VCaP (cell line): ENCODE results near the gene SNX33.
A peak's percentile ranks its signal among the peaks of the same experiment; 100 is the strongest.

Source experiments
- H3K27ac ChIP-seq: fragments of 450-650 bp; 2 replicates; pipeline ENCODE4 v1.5.1; 2017
- TF ChIP-seq, protein P1 (sequence below): fragments of 450-650 bp; conservative IDR thresholded peaks from 2 replicates; pipeline ENCODE4 v1.5.1; 2017; ENCODE audit warnings: mild to moderate bottlenecking, moderate library complexity

The SNX33 gene

GRCh38 chr15:75651810-75652543, 4.3 kb downstream of the SNX33 start:
- TF ChIP-seq, protein P1, sequence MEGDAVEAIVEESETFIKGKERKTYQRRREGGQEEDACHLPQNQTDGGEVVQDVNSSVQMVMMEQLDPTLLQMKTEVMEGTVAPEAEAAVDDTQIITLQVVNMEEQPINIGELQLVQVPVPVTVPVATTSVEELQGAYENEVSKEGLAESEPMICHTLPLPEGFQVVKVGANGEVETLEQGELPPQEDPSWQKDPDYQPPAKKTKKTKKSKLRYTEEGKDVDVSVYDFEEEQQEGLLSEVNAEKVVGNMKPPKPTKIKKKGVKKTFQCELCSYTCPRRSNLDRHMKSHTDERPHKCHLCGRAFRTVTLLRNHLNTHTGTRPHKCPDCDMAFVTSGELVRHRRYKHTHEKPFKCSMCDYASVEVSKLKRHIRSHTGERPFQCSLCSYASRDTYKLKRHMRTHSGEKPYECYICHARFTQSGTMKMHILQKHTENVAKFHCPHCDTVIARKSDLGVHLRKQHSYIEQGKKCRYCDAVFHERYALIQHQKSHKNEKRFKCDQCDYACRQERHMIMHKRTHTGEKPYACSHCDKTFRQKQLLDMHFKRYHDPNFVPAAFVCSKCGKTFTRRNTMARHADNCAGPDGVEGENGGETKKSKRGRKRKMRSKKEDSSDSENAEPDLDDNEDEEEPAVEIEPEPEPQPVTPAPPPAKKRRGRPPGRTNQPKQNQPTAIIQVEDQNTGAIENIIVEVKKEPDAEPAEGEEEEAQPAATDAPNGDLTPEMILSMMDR = no peak
- peak overlapping the region; percentile 9; the same call in 1 of the 2 replicates for H3K27ac ChIP-seq

GRCh38 chr15:75653347-75653913, 5.7 kb downstream of the SNX33 start:
- H3K27ac ChIP-seq = no peak overlapping the region
- TF ChIP-seq, protein P1 = no peak

- TF ChIP-seq, protein P1 = no peak
- no peak overlapping the region for H3K27ac ChIP-seq
Measured at GRCh38 chr15:75654201-75654907, 6.6 kb downstream of the SNX33 start.

DNA sequence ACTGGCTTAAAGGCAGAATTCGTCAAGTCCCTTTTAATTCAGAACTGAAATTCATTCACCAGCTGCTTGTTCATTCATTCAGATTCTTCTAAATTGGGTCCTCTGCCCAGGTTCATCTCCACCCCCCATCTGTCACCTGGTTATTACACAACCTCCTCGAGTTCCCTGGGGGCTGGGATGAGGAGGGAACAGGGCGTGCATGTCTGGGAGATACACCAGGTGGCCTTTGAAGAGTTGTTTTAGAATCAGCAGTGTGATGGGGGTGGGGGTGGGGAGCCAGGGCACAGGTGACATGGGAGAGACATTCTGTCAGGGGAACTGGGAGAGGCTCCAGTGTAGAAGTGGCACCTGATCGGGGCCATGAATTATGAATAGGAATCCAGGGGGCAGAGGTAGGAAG, 8.2 kb downstream of the SNX33 start:
- TF ChIP-seq, protein P1 = no peak
- no peak overlapping the region for H3K27ac ChIP-seq

DNA sequence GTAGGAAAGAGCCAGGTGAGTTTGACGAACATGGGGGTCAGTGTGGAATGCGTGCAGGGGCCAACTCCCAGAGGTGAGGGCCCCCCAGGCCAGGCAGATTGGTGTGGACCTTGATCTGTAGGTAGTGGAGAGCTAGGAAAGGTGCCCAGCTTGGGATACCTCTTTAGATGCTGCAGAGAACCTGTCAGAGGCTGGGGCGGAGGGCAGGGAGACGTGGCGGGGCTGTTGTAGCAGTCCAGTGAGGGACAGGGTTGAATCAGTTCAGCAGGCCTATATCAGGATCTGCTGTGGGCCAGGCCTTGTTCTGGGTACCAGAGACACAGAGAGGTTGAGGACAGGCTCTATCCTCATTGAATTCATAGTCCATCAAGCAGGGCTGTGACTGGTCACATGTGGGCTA, 8.6 kb downstream of the SNX33 start:
- TF ChIP-seq, protein P1 = no peak
- H3K27ac ChIP-seq = no peak overlapping the region

DNA sequence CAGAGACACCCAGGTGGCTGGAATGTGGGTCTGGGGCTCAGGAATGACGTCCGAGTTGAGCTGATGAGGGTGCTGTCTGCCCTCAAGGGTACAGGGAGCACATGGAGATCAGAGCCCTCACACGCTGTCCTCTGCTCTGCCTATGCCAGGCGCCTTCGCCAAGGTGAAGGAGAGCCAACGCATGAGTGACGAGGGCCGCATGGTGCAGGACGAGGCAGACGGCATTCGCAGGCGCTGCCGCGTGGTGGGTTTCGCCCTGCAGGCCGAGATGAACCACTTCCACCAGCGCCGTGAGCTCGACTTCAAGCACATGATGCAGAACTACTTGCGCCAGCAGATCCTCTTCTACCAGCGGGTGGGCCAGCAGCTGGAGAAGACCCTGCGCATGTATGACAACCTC, 9.1 kb downstream of the SNX33 start:
- TF ChIP-seq, protein P1 = no peak
- H3K27ac ChIP-seq = no peak overlapping the region

DNA sequence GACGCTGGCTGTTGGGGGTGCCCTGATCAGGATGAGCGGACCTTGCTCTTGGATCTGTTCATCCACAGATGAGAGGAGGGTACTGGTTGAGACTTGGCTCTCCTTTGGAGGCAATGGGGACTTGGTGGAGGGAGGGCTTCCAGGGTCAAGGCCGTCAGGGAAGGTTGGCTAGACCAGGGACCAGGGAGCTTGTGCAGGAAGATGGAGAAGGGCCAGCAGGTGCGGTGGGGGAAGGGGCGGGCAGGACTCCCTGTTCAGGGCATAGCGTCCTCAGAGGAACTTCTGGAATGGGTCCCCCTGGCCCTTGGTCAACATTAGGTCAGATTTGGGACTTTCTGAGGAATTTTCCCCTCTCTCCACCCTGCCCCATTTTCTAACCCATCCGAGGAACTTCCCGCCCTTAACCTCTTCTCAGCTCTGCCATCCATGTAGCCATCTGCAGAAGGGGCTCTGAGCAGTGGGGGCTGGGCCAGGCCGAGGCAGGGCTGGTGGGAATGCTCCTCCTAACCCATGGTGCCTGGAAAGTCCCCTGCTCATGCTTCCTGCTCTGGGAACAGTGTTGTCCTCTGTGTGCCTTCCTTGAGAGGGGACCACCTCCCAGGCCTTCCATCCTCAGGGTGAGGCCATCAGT, 11.5 kb downstream of the SNX33 start:
- TF ChIP-seq, protein P1 = no peak

More for the DNA sequence above, 11.5 kb downstream of the SNX33 start:
- no peak overlapping the region for H3K27ac ChIP-seq
